HEK293T (cell line): ENCODE data around the gene ARHGAP21.

Source experiments
- CTCF ChIA-PET: fragments of 350-600 bp; formaldehyde crosslinking; extraction: SDS; loops from one replicate; lab custom pipeline; 2021; ENCODE audit warnings: antibody characterized with exemption, inconsistent platforms; lab: Yijun Ruan, JAX
- POLR2A ChIA-PET: fragments of 350-600 bp; formaldehyde crosslinking; extraction: SDS; loops from one replicate; lab custom pipeline; 2020; ENCODE audit warnings: antibody characterized with exemption, inconsistent platforms; lab: Yijun Ruan, JAX
- DNase-seq: peaks from one replicate; pipeline ENCODE4 v3.0.0; 2012; ENCODE audit warnings: mixed read lengths; ENCODE audit errors: extremely low spot score
- ARNT ChIP-seq: fragments of 450-650 bp; IDR thresholded peaks from 2 replicates; pipeline ENCODE4 v1.6.1; 2017; ENCODE audit warnings: mild to moderate bottlenecking
- BHLHE40 ChIP-seq: fragments of 450-650 bp; IDR thresholded peaks from 2 replicates; pipeline ENCODE4 v1.6.1; 2016; ENCODE audit warnings: mild to moderate bottlenecking, moderate library complexity, borderline replicate concordance
- CTBP1 ChIP-seq: fragments of 450-650 bp; IDR thresholded peaks from 2 replicates; pipeline ENCODE4 v1.6.1; 2016; ENCODE audit warnings: borderline replicate concordance
- ELF4 ChIP-seq: fragments of 450-650 bp; IDR thresholded peaks from 2 replicates; pipeline ENCODE4 v1.6.1; 2017; ENCODE audit warnings: antibody characterized with exemption
- FOXA1 ChIP-seq: fragments of 450-650 bp; IDR thresholded peaks from 2 replicates; pipeline ENCODE4 v1.6.1; 2016; ENCODE audit warnings: mild to moderate bottlenecking
- FOXK2 ChIP-seq: fragments of 450-650 bp; IDR thresholded peaks from 2 replicates; pipeline ENCODE4 v1.6.1; 2016; ENCODE audit warnings: mild to moderate bottlenecking
- FOXM1 ChIP-seq: fragments of 450-650 bp; IDR thresholded peaks from 2 replicates; pipeline ENCODE4 v1.6.1; 2017; ENCODE audit warnings: mild to moderate bottlenecking, borderline replicate concordance
- HDGF ChIP-seq: fragments of 450-650 bp; IDR thresholded peaks from 2 replicates; pipeline ENCODE4 v1.6.1; 2017; ENCODE audit warnings: antibody characterized with exemption, borderline replicate concordance
- L3MBTL2 ChIP-seq: fragments of 450-650 bp; conservative IDR thresholded peaks from 2 replicates; pipeline ENCODE4 v1.6.1; 2016; ENCODE audit warnings: mild to moderate bottlenecking
- LEF1 ChIP-seq: fragments of 450-650 bp; IDR thresholded peaks from 2 replicates; pipeline ENCODE4 v1.6.1; 2017; ENCODE audit warnings: mild to moderate bottlenecking, borderline replicate concordance
- NFRKB ChIP-seq: fragments of 450-650 bp; IDR thresholded peaks from 2 replicates; pipeline ENCODE4 v1.6.1; 2016; ENCODE audit warnings: mild to moderate bottlenecking, moderate library complexity
- PKNOX1 ChIP-seq: fragments of 450-650 bp; IDR thresholded peaks from 2 replicates; pipeline ENCODE4 v1.6.1; 2016
- SP1 ChIP-seq: fragments of 450-650 bp; IDR thresholded peaks from 2 replicates; pipeline ENCODE4 v1.6.1; 2017
- SUZ12 ChIP-seq: fragments of 450-650 bp; IDR thresholded peaks from 2 replicates; pipeline ENCODE4 v1.6.1; 2016; ENCODE audit warnings: mild to moderate bottlenecking
- TARDBP ChIP-seq: fragments of 450-650 bp; IDR thresholded peaks from 2 replicates; pipeline ENCODE4 v1.6.1; 2016
- ZNF384 ChIP-seq: fragments of 450-650 bp; IDR thresholded peaks from 2 replicates; pipeline ENCODE4 v1.6.1; 2016

ARHGAP21 gene

GRCh38 chr10:24724381-24725228 lies 918 bp upstream of the ARHGAP21 start:
- peak; percentile 93 for DNase-seq
- ChIA-PET CTCF (no interaction called here), POLR2A (interaction anchor here (0.6 to 1.6 kb wide), 9 partner anchors 15 to 338 kb away, joined by 3 to 5 read pairs (median 3); no protein-coding TSS in a partner anchor)
- TF ChIP-seq PKNOX1 (no peak), ZNF384 (no peak), LEF1 (no peak), FOXM1 (no peak), NFRKB (no peak), TARDBP (no peak), FOXK2 (no peak), CTBP1 (no peak), SP1 (0 out of 2 replicates have a peak, but pooled peaks have one; percentile 12)

- DNase-seq, result peak; percentile 34
- TF ChIP-seq HDGF (no peak), FOXA1 (no peak), BHLHE40 (no peak), ELF4 (no peak), CTBP1 (no peak), SUZ12 (no peak), L3MBTL2 (no peak), ZNF384 (no peak), PKNOX1 (no peak), FOXK2 (no peak), SP1 (no peak), LEF1 (no peak), NFRKB (no peak), FOXM1 (no peak)
- POLR2A ChIA-PET, result interaction anchor here (1.2 to 1.6 kb wide), 3 partner anchors 15 to 294 kb away, joined by 3 read pairs; no protein-coding TSS in a partner anchor
- CTCF ChIA-PET, result no interaction called here
These were observed 300 bp downstream of the ARHGAP21 start for GRCh38 chr10:24723386-24723787.

GRCh38 chr10:24722676-24723385 lies 856 bp downstream of the ARHGAP21 start:
- DNase-seq, result peak; percentile 39
- ChIA-PET POLR2A (interaction anchor here (1.2 to 1.6 kb wide), 2 partner anchors 15 to 294 kb away, joined by 3 read pairs; no protein-coding TSS in a partner anchor), CTCF (no interaction called here)
- no peak for TF ChIP-seq FOXK2
- no peak for TF ChIP-seq ELF4
- TF ChIP-seq LEF1, result no peak; the same call in 1 of the 2 replicates
- TF ChIP-seq TARDBP, result no peak
- no peak for TF ChIP-seq FOXA1
- no peak for TF ChIP-seq PKNOX1
- no peak for TF ChIP-seq L3MBTL2
- no peak for TF ChIP-seq SP1
- TF ChIP-seq SUZ12, result no peak
- TF ChIP-seq NFRKB, result no peak
- TF ChIP-seq FOXM1, result no peak
- TF ChIP-seq ZNF384, result no peak
- TF ChIP-seq ARNT, result no peak

- CTCF ChIA-PET, result interaction anchor here (1.6 kb wide), 1 partner anchor 16 kb away, joined by 7 read pairs; no protein-coding TSS in a partner anchor
- peak; percentile 32; the same call in 1 of the 2 replicates for TF ChIP-seq L3MBTL2
- TF ChIP-seq PKNOX1, result no peak
- POLR2A ChIA-PET, result interaction anchor here (1.2 kb wide), 1 partner anchor 14 kb away, joined by 3 read pairs; no protein-coding TSS in a partner anchor
- no peak for DNase-seq
These were observed 1.5 kb downstream of the ARHGAP21 start for GRCh38 chr10:24722131-24722675.

- CTCF ChIA-PET, result interaction anchor here (1.6 kb wide), 1 partner anchor 15 kb away, joined by 7 read pairs; no protein-coding TSS in a partner anchor
- POLR2A ChIA-PET, result interaction anchor here (0.6 kb wide), 1 partner anchor 78 kb away, joined by 3 read pairs; no protein-coding TSS in a partner anchor
- TF ChIP-seq ELF4 (no peak), L3MBTL2 (peak; percentile 52)
- DNase-seq, result no peak
These were observed 2.2 kb downstream of the ARHGAP21 start for GRCh38 chr10:24721229-24722106.
